ENCODE measurements around the gene PLCB1.

Gene PLCB1

GRCh38 chr20:8490076-8490830 lies 358.2 kb downstream of the PLCB1 start:
- Histone ChIP-seq H3K79me1 (ENCODE audit: low read length) (no peaks in the 10 kb centered on the region), H2BK120ac (ENCODE audit: insufficient read depth, low read length, poor library complexity) (no peak overlapping the region), H3K4me2 (ENCODE audit: low read length) (no peak overlapping the region), H3K36me3 (ENCODE audit: control insufficient read depth in 1 of 2, insufficient read depth in 2 of 2, low read length in 2 of 2) (no peaks in the 10 kb centered on the region), H2BK5ac (ENCODE audit: low read depth, low read length, poor library complexity) (no peak overlapping the region), H3K9ac (ENCODE audit: low read length) (no peak overlapping the region), H3K9me3 (ENCODE audit: insufficient read depth, low read depth, low read length) (no peaks in the 10 kb centered on the region), H3K27ac (ENCODE audit: low read depth, low read length) (no peak overlapping the region), H3K4me1 (ENCODE audit: control insufficient read depth in 1 of 2, insufficient read depth in 2 of 2, low read length in 2 of 2) (no peaks in the 10 kb centered on the region), H3K4me3 (ENCODE audit: low read depth, low read length) (no peak overlapping the region), H3K4ac (ENCODE audit: low read depth, low read length) (no peak overlapping the region), H2AK5ac (ENCODE audit: low read length) (no peak overlapping the region), H3K18ac (ENCODE audit: low read length) (no peak overlapping the region), H3K79me2 (ENCODE audit: control insufficient read depth, insufficient read depth, low read length, poor library complexity) (no peaks in the 10 kb centered on the region), H4K8ac (ENCODE audit: low read depth, low read length) (no peak overlapping the region), H4K12ac (ENCODE audit: low read depth, low read length) (no peak overlapping the region), H3K14ac (ENCODE audit: low read length) (no peak overlapping the region), H3K27me3 (ENCODE audit: insufficient read depth, low read length) (no peaks in the 10 kb centered on the region), H3K23ac (ENCODE audit: low read length) (no peak overlapping the region), H4K91ac (ENCODE audit: low read depth, low read length) (no peak overlapping the region), H2AFZ (ENCODE audit: insufficient read depth, low read length, poor library complexity) (no peak overlapping the region), H2BK12ac (ENCODE audit: low read length) (no peak overlapping the region)
- no CpG with 5 or more reads among the region's 3 CpGs for WGBS (ENCODE audit: extremely low coverage, insufficient coverage, insufficient read length)
- DNase-seq = no peak

- H2BK5ac ChIP-seq (ENCODE audit: low read depth, low read length, poor library complexity) = no peak overlapping the region
Measured at GRCh38 chr20:8492173-8492572, 360.1 kb downstream of the PLCB1 start.

GRCh38 chr20:8498571-8498970 lies 366.5 kb downstream of the PLCB1 start:
- Histone ChIP-seq H3K79me1 (ENCODE audit: low read length) (no peaks in the 10 kb centered on the region), H3K4me2 (ENCODE audit: low read length) (no peak overlapping the region), H3K4me3 (ENCODE audit: low read depth, low read length) (no peak overlapping the region), H3K14ac (ENCODE audit: low read length) (no peak overlapping the region), H2BK120ac (ENCODE audit: insufficient read depth, low read length, poor library complexity) (no peak overlapping the region), H3K9me3 (ENCODE audit: insufficient read depth, low read depth, low read length) (no peaks in the 10 kb centered on the region), H3K23ac (ENCODE audit: low read length) (no peak overlapping the region), H4K8ac (ENCODE audit: low read depth, low read length) (no peak overlapping the region), H3K4me1 (ENCODE audit: control insufficient read depth in 1 of 2, insufficient read depth in 2 of 2, low read length in 2 of 2) (no peaks in the 10 kb centered on the region), H2BK5ac (ENCODE audit: low read depth, low read length, poor library complexity) (no peak overlapping the region), H3K27ac (ENCODE audit: low read depth, low read length) (no peak overlapping the region), H3K27me3 (ENCODE audit: insufficient read depth, low read length) (no peaks in the 10 kb centered on the region), H3K36me3 (ENCODE audit: control insufficient read depth in 1 of 2, insufficient read depth in 2 of 2, low read length in 2 of 2) (no peaks in the 10 kb centered on the region), H2BK12ac (ENCODE audit: low read length) (no peak overlapping the region), H3K4ac (ENCODE audit: low read depth, low read length) (no peak overlapping the region), H3K9ac (ENCODE audit: low read length) (no peak overlapping the region), H3K18ac (ENCODE audit: low read length) (no peak overlapping the region), H2AFZ (ENCODE audit: insufficient read depth, low read length, poor library complexity) (no peak overlapping the region), H4K12ac (ENCODE audit: low read depth, low read length) (no peak overlapping the region), H2AK5ac (ENCODE audit: low read length) (no peak overlapping the region), H3K79me2 (ENCODE audit: control insufficient read depth, insufficient read depth, low read length, poor library complexity) (no peaks in the 10 kb centered on the region), H4K91ac (ENCODE audit: low read depth, low read length) (no peak overlapping the region)
- no CpG with 5 or more reads among the region's 8 CpGs for WGBS (ENCODE audit: extremely low coverage, insufficient coverage, insufficient read length)
- DNase-seq = no peak

More at GRCh38 chr20:8492173-8492572, 360.1 kb downstream of the PLCB1 start:
- H3K27me3 ChIP-seq (ENCODE audit: insufficient read depth, low read length) = no peaks in the 10 kb centered on the region
- H4K8ac ChIP-seq (ENCODE audit: low read depth, low read length) = no peak overlapping the region
- no peak overlapping the region for H2BK120ac ChIP-seq (ENCODE audit: insufficient read depth, low read length, poor library complexity)
- H3K79me1 ChIP-seq (ENCODE audit: low read length) = no peaks in the 10 kb centered on the region
- no peak overlapping the region for H3K4ac ChIP-seq (ENCODE audit: low read depth, low read length)
- no peak overlapping the region for H4K12ac ChIP-seq (ENCODE audit: low read depth, low read length)
- H3K9me3 ChIP-seq (ENCODE audit: insufficient read depth, low read depth, low read length) = no peaks in the 10 kb centered on the region
- H3K27ac ChIP-seq (ENCODE audit: low read depth, low read length) = no peak overlapping the region
- H3K23ac ChIP-seq (ENCODE audit: low read length) = no peak overlapping the region
- H2AFZ ChIP-seq (ENCODE audit: insufficient read depth, low read length, poor library complexity) = no peak overlapping the region
- no peaks in the 10 kb centered on the region for H3K36me3 ChIP-seq (ENCODE audit: control insufficient read depth in 1 of 2, insufficient read depth in 2 of 2, low read length in 2 of 2)
- no peak overlapping the region for H3K4me3 ChIP-seq (ENCODE audit: low read depth, low read length)
- no peak overlapping the region for H3K4me2 ChIP-seq (ENCODE audit: low read length)
- no peak for DNase-seq
- H3K18ac ChIP-seq (ENCODE audit: low read length) = no peak overlapping the region
- no peak overlapping the region for H3K14ac ChIP-seq (ENCODE audit: low read length)
- H4K91ac ChIP-seq (ENCODE audit: low read depth, low read length) = no peak overlapping the region
- H2BK12ac ChIP-seq (ENCODE audit: low read length) = no peak overlapping the region
- H2AK5ac ChIP-seq (ENCODE audit: low read length) = no peak overlapping the region
- H3K79me2 ChIP-seq (ENCODE audit: control insufficient read depth, insufficient read depth, low read length, poor library complexity) = no peaks in the 10 kb centered on the region
- H3K9ac ChIP-seq (ENCODE audit: low read length) = no peak overlapping the region
- no peaks in the 10 kb centered on the region for H3K4me1 ChIP-seq (ENCODE audit: control insufficient read depth in 1 of 2, insufficient read depth in 2 of 2, low read length in 2 of 2)

- Histone ChIP-seq H3K14ac (ENCODE audit: low read length) (no peak overlapping the region), H3K79me1 (ENCODE audit: low read length) (no peaks in the 10 kb centered on the region), H3K18ac (ENCODE audit: low read length) (no peak overlapping the region), H3K4me1 (ENCODE audit: control insufficient read depth in 1 of 2, insufficient read depth in 2 of 2, low read length in 2 of 2) (no peaks in the 10 kb centered on the region), H3K4me3 (ENCODE audit: low read depth, low read length) (no peak overlapping the region), H2BK5ac (ENCODE audit: low read depth, low read length, poor library complexity) (no peak overlapping the region), H3K9me3 (ENCODE audit: insufficient read depth, low read depth, low read length) (no peaks in the 10 kb centered on the region), H3K23ac (ENCODE audit: low read length) (no peak overlapping the region), H3K27ac (ENCODE audit: low read depth, low read length) (no peak overlapping the region), H4K12ac (ENCODE audit: low read depth, low read length) (no peak overlapping the region), H3K79me2 (ENCODE audit: control insufficient read depth, insufficient read depth, low read length, poor library complexity) (no peaks in the 10 kb centered on the region), H2BK120ac (ENCODE audit: insufficient read depth, low read length, poor library complexity) (no peak overlapping the region), H3K9ac (ENCODE audit: low read length) (no peak overlapping the region), H4K91ac (ENCODE audit: low read depth, low read length) (no peak overlapping the region), H2AFZ (ENCODE audit: insufficient read depth, low read length, poor library complexity) (no peak overlapping the region), H3K36me3 (ENCODE audit: control insufficient read depth in 1 of 2, insufficient read depth in 2 of 2, low read length in 2 of 2) (no peaks in the 10 kb centered on the region), H3K27me3 (ENCODE audit: insufficient read depth, low read length) (no peaks in the 10 kb centered on the region), H3K4me2 (ENCODE audit: low read length) (no peak overlapping the region), H2BK12ac (ENCODE audit: low read length) (no peak overlapping the region), H3K4ac (ENCODE audit: low read depth, low read length) (no peak overlapping the region), H4K8ac (ENCODE audit: low read depth, low read length) (no peak overlapping the region), H2AK5ac (ENCODE audit: low read length) (no peak overlapping the region)
- WGBS (ENCODE audit: extremely low coverage, insufficient coverage, insufficient read length) = no CpG with 5 or more reads among the region's 5 CpGs
- DNase-seq = no peak
Measured at GRCh38 chr20:8504030-8504429, 372.0 kb downstream of the PLCB1 start.

Data from trophoblast cell (in vitro differentiated cells and primary cell).